ENCODE data around the gene TNS3.
A peak's percentile ranks its signal among the peaks of the same experiment; 100 is the strongest.

TNS3 gene

GRCh38 chr7:47368190-47368812 lies 213.6 kb downstream of the TNS3 start:
- DNase-seq (ENCODE audit: low read depth, low spot score) = no peak

- no peak for DNase-seq (ENCODE audit: low read depth, low spot score)
Measured at GRCh38 chr7:47367369-47367768, 214.5 kb downstream of the TNS3 start.

GRCh38 chr7:47366960-47367359 lies 215.0 kb downstream of the TNS3 start:
- no peak for DNase-seq (ENCODE audit: low read depth, low spot score)

- no peak for DNase-seq (ENCODE audit: low read depth, low spot score)
Measured at GRCh38 chr7:47366211-47366610, 215.7 kb downstream of the TNS3 start.

- DNase-seq (ENCODE audit: low read depth, low spot score) = no peak
Measured at GRCh38 chr7:47362984-47363383, 218.9 kb downstream of the TNS3 start.

GRCh38 chr7:47361746-47362215 lies 220.1 kb downstream of the TNS3 start:
- DNase-seq (ENCODE audit: low read depth, low spot score) = peak; percentile 4

- no peak for DNase-seq (ENCODE audit: low read depth, low spot score)
Measured at GRCh38 chr7:47361236-47361635, 220.7 kb downstream of the TNS3 start.

GRCh38 chr7:47360301-47360900 lies 221.5 kb downstream of the TNS3 start:
- DNase-seq (ENCODE audit: low read depth, low spot score) = no peak

GRCh38 chr7:47358944-47359588 lies 222.8 kb downstream of the TNS3 start:
- DNase-seq (ENCODE audit: low read depth, low spot score) = no peak

- no peak for DNase-seq (ENCODE audit: low read depth, low spot score)
Measured at GRCh38 chr7:47358357-47358756, 223.6 kb downstream of the TNS3 start.

GRCh38 chr7:47357863-47358262 lies 224.0 kb downstream of the TNS3 start:
- DNase-seq (ENCODE audit: low read depth, low spot score) = no peak

- no peak for DNase-seq (ENCODE audit: low read depth, low spot score)
Measured at GRCh38 chr7:47357361-47357760, 224.6 kb downstream of the TNS3 start.

- DNase-seq (ENCODE audit: low read depth, low spot score) = no peak
Measured at GRCh38 chr7:47356261-47356660, 225.7 kb downstream of the TNS3 start.

- no peak for DNase-seq (ENCODE audit: low read depth, low spot score)
Measured at GRCh38 chr7:47355684-47356083, 226.2 kb downstream of the TNS3 start.

- no peak for DNase-seq (ENCODE audit: low read depth, low spot score)
Measured at GRCh38 chr7:47354831-47355541, 226.9 kb downstream of the TNS3 start.

- no peak for DNase-seq (ENCODE audit: low read depth, low spot score)
Measured at GRCh38 chr7:47354071-47354470, 227.8 kb downstream of the TNS3 start.

GRCh38 chr7:47352394-47352968 lies 229.4 kb downstream of the TNS3 start:
- DNase-seq (ENCODE audit: low read depth, low spot score) = no peak

GRCh38 chr7:47351233-47352154 lies 230.4 kb downstream of the TNS3 start:
- no peak for DNase-seq (ENCODE audit: low read depth, low spot score)

- DNase-seq (ENCODE audit: low read depth, low spot score) = no peak
Measured at GRCh38 chr7:47350425-47350824, 231.5 kb downstream of the TNS3 start.

- no peak for DNase-seq (ENCODE audit: low read depth, low spot score)
Measured at GRCh38 chr7:47349401-47349800, 232.5 kb downstream of the TNS3 start.

GRCh38 chr7:47347816-47348385 lies 234.0 kb downstream of the TNS3 start:
- DNase-seq (ENCODE audit: low read depth, low spot score) = no peak

All from activated naive CD8-positive, alpha-beta T cell treated with anti-CD3 and anti-CD28 coated beads, Interleukin-2, amount 50 U/mL, for 16 hours (primary cell).